ENCODE data around the gene NAPEPLD.
A peak's percentile ranks its signal among the peaks of the same experiment; 100 is the strongest.
"Not testable (repeated sequence)": the region's sequence is repeated elsewhere in the genome, so short reads cannot be mapped to it uniquely, and the experiment has no call there.

The NAPEPLD gene

DNA sequence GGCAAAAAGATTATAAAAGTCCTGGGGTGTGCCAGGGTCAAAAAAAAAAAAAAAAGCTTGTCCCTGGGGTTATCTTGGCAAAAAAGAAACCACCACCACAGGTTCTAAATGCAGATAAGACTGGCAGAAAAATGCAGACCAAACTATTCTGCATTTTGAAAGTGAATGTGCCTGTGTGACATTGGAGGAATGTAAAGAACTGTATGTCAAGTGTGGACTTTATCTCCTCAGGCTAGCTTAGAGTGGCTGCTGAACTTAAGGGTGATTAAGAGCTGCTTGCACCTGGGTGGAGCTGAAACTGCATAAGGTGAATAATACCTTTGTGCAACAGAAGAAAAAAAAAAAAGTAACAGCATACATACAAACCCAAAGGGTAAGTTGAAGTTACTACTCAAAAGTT, 1.3 kb upstream of the NAPEPLD start:
- TF ChIP-seq ESRRG (CRISPR knock-in tag; IDR thresholded peaks at IDR 0.05) (no peak), PATZ1 (CRISPR knock-in tag; IDR thresholded peaks at IDR 0.05; ENCODE audit: borderline replicate concordance) (no peak), PPARA (CRISPR knock-in tag; IDR thresholded peaks at IDR 0.05; ENCODE audit: borderline replicate concordance) (no peak), ZC3H10 (CRISPR knock-in tag; IDR thresholded peaks at IDR 0.05) (no peak), ZFP30 (CRISPR knock-in tag; IDR thresholded peaks at IDR 0.05) (no peak), CSRNP3 (CRISPR knock-in tag; IDR thresholded peaks at IDR 0.05) (no peak)

GRCh38 chr7:103149808-103150180, 895 bp upstream of the NAPEPLD start:
- no peak for TF ChIP-seq ARNTL (CRISPR knock-in tag; IDR thresholded peaks at IDR 0.05; ENCODE audit: borderline replicate concordance, low read depth)
- TF ChIP-seq CSRNP3 (CRISPR knock-in tag; IDR thresholded peaks at IDR 0.05) = no peak
- TF ChIP-seq ZNF565 (CRISPR knock-in tag; conservative IDR thresholded peaks at IDR 0.05; ENCODE audit: low read depth) = no peak
- TF ChIP-seq ZNF70 (CRISPR knock-in tag; IDR thresholded peaks at IDR 0.05) = no peak
- TF ChIP-seq SNAI2 (CRISPR knock-in tag; IDR thresholded peaks at IDR 0.05) = no peak; the same call in 1 of the 2 replicates
- TF ChIP-seq OSR1 (CRISPR knock-in tag; IDR thresholded peaks at IDR 0.05) = no peak
- no peak for TF ChIP-seq TCF4 (CRISPR knock-in tag; IDR thresholded peaks at IDR 0.05; ENCODE audit: borderline replicate concordance)
- no peak for TF ChIP-seq ZFP30 (CRISPR knock-in tag; IDR thresholded peaks at IDR 0.05)
- no peak for TF ChIP-seq TSHZ2 (CRISPR knock-in tag; IDR thresholded peaks at IDR 0.05)
- TF ChIP-seq BACH2 (CRISPR knock-in tag; IDR thresholded peaks at IDR 0.05; ENCODE audit: borderline replicate concordance) = no peak
- TF ChIP-seq CSDC2 (CRISPR knock-in tag; IDR thresholded peaks at IDR 0.05) = no peak
- no peak for TF ChIP-seq PPARA (CRISPR knock-in tag; IDR thresholded peaks at IDR 0.05; ENCODE audit: borderline replicate concordance)
- no peak for TF ChIP-seq PATZ1 (CRISPR knock-in tag; IDR thresholded peaks at IDR 0.05; ENCODE audit: borderline replicate concordance)
- no peak for TF ChIP-seq ZFP3 (CRISPR knock-in tag; IDR thresholded peaks at IDR 0.05)
- TF ChIP-seq ESRRG (CRISPR knock-in tag; IDR thresholded peaks at IDR 0.05) = no peak
- TF ChIP-seq GLIS3 (CRISPR knock-in tag; IDR thresholded peaks at IDR 0.05) = no peak
- TF ChIP-seq ISL1 (CRISPR knock-in tag; IDR thresholded peaks at IDR 0.05) = no peak
- no peak for ATAC-seq

More for the DNA sequence above, 1.3 kb upstream of the NAPEPLD start:
- ATAC-seq = no peak

GRCh38 chr7:103148131-103148993, 537 bp downstream of the NAPEPLD start:
- ATAC-seq = peak; percentile 50
- no peak for TF ChIP-seq ZFP3 (CRISPR knock-in tag; IDR thresholded peaks at IDR 0.05)
- no peak for TF ChIP-seq PPARA (CRISPR knock-in tag; IDR thresholded peaks at IDR 0.05; ENCODE audit: borderline replicate concordance)
- TF ChIP-seq ISL1 (CRISPR knock-in tag; IDR thresholded peaks at IDR 0.05) = 0 out of 2 replicates have a peak, but pooled peaks have one; percentile 4
- TF ChIP-seq TCF4 (CRISPR knock-in tag; IDR thresholded peaks at IDR 0.05; ENCODE audit: borderline replicate concordance) = peak; percentile 51; the same call in 1 of the 2 replicates
- TF ChIP-seq, protein P1, sequence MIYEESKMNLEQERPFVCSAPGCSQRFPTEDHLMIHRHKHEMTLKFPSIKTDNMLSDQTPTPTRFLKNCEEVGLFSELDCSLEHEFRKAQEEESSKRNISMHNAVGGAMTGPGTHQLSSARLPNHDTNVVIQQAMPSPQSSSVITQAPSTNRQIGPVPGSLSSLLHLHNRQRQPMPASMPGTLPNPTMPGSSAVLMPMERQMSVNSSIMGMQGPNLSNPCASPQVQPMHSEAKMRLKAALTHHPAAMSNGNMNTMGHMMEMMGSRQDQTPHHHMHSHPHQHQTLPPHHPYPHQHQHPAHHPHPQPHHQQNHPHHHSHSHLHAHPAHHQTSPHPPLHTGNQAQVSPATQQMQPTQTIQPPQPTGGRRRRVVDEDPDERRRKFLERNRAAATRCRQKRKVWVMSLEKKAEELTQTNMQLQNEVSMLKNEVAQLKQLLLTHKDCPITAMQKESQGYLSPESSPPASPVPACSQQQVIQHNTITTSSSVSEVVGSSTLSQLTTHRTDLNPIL (CRISPR knock-in tag; IDR thresholded peaks at IDR 0.05; ENCODE audit: low read depth) = no peak

- ATAC-seq = not testable (repeated sequence)
These were observed 4.1 kb downstream of the NAPEPLD start for GRCh38 chr7:103144754-103145153.
